NCI-H146 treated with DMSO at 0.1 percent for 48 hours (cell line): ENCODE measurements around the gene PDE3B.
"Not testable (repeated sequence)": the region's sequence is repeated elsewhere in the genome, so short reads cannot be mapped to it uniquely, and the experiment has no call there.

Experiments
- DNase-seq: peaks from one replicate; lab custom pipeline; 2025; ENCODE audit not compliant: unreplicated experiment; lab: John Stamatoyannopoulos, UW

The PDE3B gene

GRCh38 chr11:14673824-14674405, 30.3 kb downstream of the PDE3B start:
- no peak for DNase-seq

- no peak for DNase-seq
Measured at GRCh38 chr11:14676068-14676467, 32.5 kb downstream of the PDE3B start.

GRCh38 chr11:14677146-14677545, 33.5 kb downstream of the PDE3B start:
- no peak for DNase-seq

DNA sequence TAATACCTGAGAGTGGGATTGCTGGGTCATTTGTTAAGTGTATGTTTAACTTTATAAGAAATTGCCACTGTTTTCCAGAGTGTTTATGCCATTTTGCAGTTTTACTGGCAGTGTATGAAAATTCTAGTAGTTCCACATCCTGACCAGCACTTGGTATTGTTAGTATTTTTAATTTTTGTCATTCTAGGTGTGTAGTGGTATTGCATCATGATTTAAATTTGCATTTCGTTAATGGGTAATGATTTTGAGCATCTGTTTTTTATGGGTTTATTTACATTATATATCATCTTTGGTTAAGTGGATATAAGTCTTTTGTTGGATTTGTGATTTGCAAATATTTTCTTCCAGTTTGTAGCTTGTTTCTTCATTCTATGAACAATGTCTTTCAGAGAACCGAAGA, 34.7 kb downstream of the PDE3B start:
- no peak for DNase-seq

GRCh38 chr11:14679662-14680061, 36.1 kb downstream of the PDE3B start:
- DNase-seq: no peak

DNA sequence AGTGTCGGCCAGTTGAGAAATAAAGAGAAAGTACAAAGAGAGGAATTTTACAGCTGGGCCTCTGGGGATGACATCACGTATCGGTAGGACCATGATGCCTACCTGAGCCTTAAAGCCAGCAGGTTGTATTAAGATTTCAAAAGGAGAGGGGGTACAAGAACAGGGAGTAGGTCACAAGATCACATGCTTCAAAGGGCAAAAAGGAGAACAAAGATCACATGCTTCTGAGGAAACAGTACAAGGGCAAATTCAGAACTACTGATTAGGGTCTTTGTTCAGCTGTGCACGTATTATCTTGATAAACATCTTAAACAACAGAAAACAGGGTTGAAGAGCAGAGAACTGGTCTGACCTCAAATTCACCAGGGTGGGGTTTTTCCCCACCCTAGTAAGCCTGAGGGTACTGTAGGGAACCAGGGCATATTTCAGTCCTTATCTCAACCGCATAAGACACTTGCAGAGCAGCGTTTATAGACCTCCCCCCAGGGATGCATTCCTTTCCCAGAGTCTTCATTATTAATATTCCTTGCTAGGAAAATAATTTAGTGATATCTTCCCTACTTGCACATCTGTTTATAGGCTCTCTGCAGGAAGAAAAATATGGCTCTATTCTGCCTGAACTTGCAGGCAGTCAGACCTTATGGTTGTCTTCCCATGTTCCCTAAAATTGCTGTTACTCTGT, 40.8 kb downstream of the PDE3B start:
- DNase-seq: not testable (repeated sequence)

- no peak for DNase-seq
Measured at GRCh38 chr11:14687456-14687855, 43.9 kb downstream of the PDE3B start.

- DNase-seq: no peak
Measured at GRCh38 chr11:14687943-14688627, 44.5 kb downstream of the PDE3B start.

GRCh38 chr11:14695656-14696055, 52.1 kb downstream of the PDE3B start:
- not testable (repeated sequence) for DNase-seq

GRCh38 chr11:14698771-14699170, 55.2 kb downstream of the PDE3B start:
- no peak for DNase-seq

DNA sequence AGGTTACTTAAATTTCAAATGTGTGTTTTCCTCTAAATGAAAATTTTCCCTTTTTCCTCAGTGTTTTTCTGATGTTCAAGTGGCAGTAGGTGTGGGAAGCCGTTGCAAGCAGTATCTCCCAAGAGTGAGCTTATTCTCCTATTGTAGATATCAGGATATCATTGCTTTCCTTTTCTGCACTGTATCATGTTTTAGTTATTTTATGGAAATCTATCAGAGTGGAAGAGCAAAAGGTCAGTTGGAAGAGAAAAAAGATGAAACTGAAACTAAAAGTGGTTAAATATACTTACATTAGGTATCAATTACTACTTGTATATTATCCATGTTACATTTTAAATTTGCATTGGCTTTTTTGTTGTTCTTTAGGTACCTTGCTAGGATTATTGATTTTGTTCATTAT, 57.0 kb downstream of the PDE3B start:
- DNase-seq: no peak

- no peak for DNase-seq
Measured at GRCh38 chr11:14702760-14703159, 59.2 kb downstream of the PDE3B start.

- DNase-seq: no peak
Measured at GRCh38 chr11:14703731-14704130, 60.1 kb downstream of the PDE3B start.

DNA sequence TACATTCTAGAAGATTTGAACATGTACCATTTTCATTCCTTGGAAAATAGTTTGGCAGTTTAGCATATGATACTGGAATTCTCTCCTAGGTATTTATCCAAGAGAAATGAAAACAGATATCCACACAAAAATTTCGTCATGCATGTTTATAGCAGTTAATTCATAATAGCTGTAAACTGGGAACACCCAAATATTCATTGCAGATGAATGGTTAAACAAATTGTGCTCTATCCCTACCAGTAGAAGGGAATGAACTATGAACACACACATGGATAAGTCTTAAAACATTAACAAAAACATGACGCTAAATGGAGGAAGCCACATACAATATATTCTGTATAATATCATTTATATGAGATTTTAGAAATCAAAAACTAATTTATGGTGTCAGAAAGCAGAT, 61.5 kb downstream of the PDE3B start:
- DNase-seq: no peak

DNA sequence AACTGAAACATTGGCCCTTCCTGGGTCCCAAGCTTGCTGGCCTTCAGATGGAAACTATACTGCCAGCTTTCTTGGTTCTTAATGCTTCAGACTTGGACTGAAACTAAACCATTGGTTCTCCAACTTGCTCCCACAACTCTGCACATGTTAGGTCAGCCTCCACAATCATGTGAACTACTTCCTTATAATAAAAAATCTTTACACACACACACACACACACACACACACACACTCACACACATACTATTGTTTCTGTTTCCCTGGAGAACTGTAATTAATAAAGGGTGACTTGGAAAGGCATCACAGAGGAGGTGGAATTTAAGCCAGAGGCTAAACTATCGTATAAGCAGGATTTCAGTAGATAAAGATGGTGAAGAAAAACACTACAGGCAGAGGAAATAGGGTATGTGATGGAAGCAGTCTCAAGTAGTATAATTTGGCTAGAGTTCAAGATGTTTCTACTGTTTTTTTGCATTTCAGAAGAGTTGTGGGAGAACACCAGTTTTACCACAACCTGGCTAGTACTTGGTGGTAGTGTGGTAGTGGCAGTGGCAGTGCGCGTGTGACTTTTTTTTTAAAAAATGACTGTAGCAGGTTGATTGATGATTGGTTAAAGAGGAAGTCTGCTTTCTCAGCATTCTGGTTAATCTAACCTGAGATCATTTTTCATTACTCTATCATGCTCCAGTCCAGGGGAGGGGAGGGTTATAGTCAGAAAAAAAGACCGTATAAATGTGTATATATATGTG, 70.1 kb downstream of the PDE3B start:
- DNase-seq: no peak

DNA sequence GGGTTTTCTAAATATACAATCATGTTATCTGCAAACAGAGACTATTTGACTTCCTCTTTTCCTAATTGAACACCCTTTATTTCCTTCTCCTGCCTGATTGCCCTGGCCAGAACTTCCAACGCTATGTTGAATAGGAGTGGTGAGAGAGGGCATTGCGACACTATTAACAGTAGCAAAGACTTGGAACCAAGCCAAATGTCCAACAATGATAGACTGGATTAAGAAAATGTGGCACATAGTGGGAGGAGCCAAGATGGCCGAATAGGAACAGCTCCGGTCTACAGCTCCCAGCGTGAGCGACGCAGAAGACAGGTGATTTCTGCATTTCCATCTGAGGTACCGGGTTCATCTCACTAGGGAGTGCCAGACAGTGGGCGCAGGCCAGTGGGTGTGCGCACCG, 72.1 kb downstream of the PDE3B start:
- not testable (repeated sequence) for DNase-seq

DNA sequence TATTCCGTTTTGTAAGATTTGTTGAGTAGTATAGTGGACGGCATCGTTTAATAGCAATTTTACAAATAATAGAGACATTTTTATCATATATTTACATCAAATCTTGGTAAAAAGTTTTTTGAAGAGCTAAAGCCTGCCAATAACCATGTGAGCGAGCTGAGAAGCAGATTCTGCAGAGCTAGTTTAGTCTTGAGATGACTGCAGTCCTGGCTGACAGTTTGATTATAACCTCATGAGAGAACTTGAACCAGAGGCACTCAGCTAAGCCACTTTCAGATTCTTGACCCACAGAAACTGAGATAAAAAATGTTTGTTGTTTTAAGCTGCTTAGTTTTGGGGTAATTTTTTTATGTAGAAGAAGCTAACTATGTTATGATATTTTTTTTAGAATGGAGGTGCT, 78.9 kb downstream of the PDE3B start:
- DNase-seq: no peak

- no peak for DNase-seq
Measured at GRCh38 chr11:14725150-14725549, 81.5 kb downstream of the PDE3B start.

GRCh38 chr11:14727215-14727614, 83.6 kb downstream of the PDE3B start:
- no peak for DNase-seq

GRCh38 chr11:14727746-14728145, 84.1 kb downstream of the PDE3B start:
- no peak for DNase-seq

DNA sequence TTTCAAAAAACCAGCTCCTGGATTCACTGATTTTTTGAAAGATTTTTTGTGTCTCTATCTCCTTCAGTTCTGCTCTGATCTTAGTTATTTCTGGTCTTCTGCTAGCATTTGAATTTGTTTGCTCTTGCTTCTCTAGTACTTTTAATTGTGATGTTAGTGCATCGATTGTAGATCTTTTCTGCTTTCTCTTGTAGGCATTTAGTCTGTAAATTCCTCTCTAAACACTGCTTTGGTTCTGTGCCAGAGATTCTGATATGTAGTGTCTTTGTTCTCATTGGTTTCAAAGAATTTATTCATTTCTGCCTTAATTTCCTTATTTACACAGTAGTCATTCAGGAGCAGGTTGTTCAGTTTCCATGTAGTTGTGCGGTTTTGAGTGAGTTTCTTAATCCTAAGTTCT, 96.9 kb downstream of the PDE3B start:
- DNase-seq: not testable (repeated sequence)

DNA sequence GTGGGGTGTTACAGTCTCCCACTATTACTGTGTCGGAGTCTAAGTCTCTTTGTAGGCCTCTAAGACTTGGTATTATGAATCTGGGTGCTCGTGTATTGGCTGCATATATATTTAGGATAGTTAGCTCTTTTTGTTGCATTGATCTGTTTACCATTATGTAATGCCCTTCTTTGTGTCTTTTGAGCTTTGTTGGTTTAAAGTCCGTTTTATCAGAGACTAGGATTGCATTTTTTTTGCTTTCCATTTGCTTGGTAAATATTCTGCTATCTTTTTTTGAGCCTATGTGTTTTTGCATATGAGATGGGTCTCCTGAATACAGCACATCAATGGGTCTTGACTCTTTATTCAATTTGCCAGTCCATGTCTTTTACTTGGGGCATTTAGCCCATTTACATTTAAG, 97.6 kb downstream of the PDE3B start:
- DNase-seq: no peak
